ENCODE data around the gene AZU1.
A peak's percentile ranks its signal among the peaks of the same experiment; 100 is the strongest.

DNA sequence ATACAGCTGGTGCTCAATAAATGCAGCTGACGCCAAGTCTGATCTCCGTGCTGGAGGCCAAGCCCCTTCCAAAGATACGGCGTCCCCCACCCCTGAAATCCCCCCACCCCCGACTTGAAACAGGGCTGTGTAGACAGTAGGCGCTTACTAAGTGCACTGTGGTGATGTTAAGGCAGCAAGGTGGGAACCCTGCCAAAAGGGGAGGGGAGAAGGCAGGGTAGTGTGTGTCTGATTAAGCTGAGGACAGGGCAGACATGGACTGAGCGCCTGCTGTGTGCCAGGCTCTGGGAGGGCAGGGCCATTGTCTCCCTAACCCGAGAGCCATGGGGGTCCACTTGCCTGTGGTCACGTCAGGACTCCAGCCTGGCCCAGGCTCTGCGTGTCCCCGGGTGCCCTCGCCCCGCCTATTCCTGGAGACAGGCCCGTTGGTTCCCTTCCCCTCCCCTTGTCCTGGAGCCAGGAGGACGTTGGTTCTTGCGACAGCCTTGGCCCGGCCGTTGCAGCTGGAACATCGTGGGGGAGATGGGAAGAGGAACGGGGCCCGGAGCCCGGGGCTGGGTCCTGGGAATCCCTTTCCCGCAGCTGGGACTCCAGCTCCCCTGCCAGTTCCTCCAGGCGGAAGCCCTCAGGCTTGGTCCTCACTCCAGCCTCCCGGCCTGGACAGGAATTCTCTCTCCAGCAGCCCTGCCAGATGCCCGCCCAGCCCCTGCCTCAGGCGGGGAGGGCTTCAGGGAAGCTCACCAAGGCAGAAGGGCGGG lies 22.8 kb downstream of the AZU1 start:
- TF ChIP-seq SIN3A (IDR thresholded peaks at IDR 0.05; ENCODE audit: borderline replicate concordance, insufficient read depth, low read length) (no peak), POLR2AphosphoS5 (IDR thresholded peaks at IDR 0.05; ENCODE audit: low read depth, low read length) (no peak), TAF1 (IDR thresholded peaks at IDR 0.05; ENCODE audit: borderline replicate concordance, insufficient read depth, low read length) (no peak), FOXP2 (optimal IDR thresholded peaks at IDR 0.05; ENCODE audit: borderline replicate concordance, extremely low read depth, extremely low read length, insufficient read depth) (peak; percentile 54)
- TF ChIP-seq, protein P1, sequence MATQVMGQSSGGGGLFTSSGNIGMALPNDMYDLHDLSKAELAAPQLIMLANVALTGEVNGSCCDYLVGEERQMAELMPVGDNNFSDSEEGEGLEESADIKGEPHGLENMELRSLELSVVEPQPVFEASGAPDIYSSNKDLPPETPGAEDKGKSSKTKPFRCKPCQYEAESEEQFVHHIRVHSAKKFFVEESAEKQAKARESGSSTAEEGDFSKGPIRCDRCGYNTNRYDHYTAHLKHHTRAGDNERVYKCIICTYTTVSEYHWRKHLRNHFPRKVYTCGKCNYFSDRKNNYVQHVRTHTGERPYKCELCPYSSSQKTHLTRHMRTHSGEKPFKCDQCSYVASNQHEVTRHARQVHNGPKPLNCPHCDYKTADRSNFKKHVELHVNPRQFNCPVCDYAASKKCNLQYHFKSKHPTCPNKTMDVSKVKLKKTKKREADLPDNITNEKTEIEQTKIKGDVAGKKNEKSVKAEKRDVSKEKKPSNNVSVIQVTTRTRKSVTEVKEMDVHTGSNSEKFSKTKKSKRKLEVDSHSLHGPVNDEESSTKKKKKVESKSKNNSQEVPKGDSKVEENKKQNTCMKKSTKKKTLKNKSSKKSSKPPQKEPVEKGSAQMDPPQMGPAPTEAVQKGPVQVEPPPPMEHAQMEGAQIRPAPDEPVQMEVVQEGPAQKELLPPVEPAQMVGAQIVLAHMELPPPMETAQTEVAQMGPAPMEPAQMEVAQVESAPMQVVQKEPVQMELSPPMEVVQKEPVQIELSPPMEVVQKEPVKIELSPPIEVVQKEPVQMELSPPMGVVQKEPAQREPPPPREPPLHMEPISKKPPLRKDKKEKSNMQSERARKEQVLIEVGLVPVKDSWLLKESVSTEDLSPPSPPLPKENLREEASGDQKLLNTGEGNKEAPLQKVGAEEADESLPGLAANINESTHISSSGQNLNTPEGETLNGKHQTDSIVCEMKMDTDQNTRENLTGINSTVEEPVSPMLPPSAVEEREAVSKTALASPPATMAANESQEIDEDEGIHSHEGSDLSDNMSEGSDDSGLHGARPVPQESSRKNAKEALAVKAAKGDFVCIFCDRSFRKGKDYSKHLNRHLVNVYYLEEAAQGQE (IDR thresholded peaks at IDR 0.05; ENCODE audit: insufficient read depth in 1 of 2, low read depth in 2 of 2, low read length in 2 of 2), result no peak
